EH (cell line): Measurements from ENCODE around the gene PSAPL1.
A peak's percentile ranks its signal among the peaks of the same experiment; 100 is the strongest.

Source experiments
- DNase-seq: peaks from one replicate; pipeline ENCODE4 v3.0.0-alpha.2; 2015; ENCODE audit warnings: low read depth

Gene PSAPL1

DNA sequence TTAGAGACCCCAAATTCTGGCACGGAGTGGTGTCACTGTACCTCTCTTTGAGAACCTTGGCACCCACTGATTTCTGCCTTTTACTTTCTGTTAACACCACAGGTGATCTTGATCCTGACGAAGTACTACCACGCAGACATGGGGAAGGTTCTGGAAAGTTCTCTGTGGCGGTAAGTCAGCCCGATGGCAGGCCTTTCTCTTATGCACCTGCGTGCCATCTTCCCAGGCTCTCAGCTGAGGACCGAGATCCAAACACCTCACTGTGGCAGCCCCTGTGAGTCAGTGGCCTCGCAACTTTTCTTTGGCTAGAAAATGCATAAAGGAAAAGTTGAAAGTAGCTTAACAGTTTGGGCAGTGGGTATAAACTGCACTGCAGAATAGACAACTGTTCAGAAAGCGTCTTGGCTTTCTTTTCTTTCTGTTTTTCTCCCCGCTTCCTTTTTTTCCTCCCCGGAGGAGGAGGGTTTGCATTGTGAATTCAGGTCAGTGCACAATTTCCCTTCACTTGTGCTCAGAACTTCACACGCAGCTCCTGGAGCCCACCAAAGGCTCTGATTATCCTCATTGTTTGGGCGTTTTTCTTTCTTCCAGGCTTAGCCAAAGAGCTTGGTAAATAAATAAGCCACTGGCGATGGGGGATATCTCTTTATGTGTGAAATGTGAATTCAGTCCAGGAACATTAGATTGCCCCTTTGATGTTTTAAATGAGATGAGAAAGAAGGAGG lies 38.4 kb downstream of the PSAPL1 start:
- no peak for DNase-seq

DNA sequence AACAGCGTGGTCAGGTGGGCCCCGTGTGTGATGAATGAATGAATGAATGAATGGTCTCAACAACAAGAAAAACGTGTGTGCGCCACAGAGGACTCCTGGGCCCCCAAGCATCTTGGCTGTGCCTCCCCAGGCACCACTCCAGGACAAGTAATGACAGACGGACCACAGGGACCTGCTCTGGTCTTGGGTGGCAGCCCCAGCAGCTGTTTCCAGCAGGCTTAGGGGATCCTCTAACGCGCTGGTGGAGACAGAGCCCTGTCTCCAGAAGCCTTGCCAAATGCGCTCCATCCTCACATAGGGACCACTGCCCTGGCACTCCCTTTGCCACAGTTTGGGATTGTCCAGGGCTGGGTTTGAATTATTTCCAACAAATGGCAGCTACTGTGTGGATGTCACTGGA lies 39.1 kb downstream of the PSAPL1 start:
- no peak for DNase-seq

DNA sequence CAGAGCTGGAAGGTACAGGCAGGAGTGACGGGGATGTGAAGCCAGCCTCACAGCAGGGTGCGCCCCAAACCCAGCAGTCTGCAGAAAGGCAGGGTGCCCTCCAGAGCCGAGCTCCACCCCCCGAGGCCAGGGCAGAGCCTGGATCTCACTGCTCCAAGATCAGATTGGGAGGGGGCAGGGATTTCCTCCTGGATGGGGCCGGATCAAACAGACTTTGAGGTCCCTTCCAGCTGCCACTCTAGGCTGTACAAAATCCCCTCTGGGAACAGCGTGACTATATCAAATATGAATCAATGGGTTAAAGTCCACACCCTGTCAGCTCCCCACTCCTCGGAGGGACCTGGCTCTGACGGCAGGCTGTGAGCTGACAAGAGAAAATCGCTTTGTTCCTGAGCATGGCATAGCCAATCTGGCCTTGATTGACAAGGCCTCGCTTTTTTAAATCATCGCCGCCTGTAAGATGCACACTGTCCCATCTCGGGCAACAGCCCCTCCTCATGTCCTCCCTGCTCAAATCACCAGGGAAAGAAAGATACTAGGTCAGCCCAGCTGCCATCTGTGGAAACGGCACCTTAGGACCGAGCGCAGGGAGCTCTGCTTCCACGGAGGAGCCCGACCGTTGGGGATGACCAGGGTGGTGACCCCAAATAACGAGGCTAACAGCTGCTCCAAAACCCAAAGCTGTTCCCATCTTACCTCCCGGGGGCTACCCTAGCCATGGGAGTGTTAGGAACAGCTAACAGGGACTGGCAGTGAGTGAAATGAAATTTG lies 39.9 kb downstream of the PSAPL1 start:
- DNase-seq: no peak

DNA sequence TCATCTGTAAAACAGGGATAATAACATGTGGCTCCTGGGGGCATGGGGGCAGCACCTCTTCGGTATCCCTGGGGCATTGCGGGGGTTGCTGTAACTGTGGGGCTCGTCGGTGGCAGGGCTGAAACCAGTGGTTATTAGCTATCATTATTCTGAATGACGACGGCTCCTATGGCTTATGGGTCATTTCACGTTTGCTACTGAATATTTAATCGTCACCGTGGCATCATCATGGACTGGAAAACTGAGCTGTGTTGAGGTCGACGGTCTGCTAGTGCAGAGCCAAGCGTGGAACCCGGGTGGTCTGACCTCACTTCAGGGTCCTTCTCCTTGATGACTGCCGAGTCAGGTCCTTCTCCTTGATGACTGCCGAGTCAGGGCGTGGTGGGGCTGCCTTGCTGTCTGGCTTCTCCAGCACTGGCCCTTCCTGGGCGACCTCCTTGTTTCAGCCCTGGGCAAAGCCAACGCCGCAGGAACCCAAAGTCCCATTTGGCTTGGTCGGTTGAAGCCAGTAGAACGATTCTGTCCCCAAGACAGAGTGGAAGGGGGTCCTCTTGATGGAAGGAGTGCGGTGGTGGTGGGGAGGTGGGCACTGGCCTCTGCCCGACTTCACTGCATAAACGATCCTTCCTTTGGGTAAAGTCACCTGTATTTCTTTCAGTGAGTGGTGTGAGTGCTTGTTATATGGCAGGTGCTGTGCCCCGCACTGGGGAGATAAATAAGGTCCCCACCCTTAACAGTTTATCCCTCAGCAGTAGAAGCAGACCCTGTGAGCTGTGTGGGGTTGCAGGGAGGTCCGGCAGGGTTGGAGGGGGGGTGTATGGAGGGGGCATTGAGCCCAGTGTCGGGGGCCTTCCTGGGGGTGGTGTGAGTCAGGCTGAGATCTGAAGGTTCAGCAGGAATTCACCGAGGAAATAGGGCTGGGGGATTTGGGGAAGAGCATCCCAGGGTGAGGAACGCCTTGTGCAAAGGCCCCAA lies 40.8 kb downstream of the PSAPL1 start:
- DNase-seq: no peak

DNA sequence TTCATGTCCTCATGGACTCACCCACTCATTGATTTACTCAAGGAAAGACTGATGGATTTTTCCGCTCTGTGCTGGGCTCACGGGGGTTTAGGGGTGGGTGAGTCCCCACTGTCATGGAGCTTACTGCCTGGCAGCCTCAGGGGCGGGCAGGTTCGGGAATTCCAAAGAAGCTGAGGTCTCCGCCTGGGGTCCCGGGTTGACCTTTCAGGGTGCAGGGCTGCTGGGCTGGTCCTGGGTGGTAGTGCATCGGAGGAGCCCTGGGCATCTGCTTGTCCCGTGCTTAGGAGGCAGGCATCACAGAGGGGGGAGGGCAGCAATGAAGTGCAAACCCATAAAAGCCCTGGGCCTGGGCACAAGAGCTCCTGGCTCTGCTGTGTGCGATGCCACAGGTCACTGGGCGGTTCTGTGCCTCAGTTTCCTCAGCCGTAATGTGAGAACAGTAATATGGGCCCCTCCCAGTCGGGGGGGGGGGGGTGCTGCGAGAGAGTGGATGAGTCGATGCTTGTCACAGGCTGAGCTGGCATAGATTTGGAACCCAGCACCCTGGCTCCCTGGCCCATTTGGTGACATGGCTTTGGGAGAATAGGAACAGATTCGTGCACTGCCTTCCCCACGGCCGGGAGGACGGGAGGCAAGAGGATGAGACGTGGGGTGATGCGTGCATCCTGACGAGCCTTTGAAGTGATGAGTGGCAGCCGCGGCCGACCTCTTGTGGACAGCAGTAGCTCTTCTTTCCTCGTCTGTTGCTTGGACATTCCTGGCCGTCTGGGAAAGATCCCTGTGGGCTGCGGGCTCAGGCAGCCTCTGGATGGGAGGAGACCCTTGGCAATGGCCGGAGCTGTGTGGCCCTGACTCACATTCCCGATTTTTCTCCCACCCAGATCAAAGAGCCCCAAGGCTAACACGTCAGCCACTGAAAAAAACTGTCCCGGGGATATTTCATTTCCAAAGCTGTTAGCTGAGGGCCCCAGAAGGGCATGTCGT lies 42.0 kb downstream of the PSAPL1 start:
- DNase-seq: peak; percentile 62

DNA sequence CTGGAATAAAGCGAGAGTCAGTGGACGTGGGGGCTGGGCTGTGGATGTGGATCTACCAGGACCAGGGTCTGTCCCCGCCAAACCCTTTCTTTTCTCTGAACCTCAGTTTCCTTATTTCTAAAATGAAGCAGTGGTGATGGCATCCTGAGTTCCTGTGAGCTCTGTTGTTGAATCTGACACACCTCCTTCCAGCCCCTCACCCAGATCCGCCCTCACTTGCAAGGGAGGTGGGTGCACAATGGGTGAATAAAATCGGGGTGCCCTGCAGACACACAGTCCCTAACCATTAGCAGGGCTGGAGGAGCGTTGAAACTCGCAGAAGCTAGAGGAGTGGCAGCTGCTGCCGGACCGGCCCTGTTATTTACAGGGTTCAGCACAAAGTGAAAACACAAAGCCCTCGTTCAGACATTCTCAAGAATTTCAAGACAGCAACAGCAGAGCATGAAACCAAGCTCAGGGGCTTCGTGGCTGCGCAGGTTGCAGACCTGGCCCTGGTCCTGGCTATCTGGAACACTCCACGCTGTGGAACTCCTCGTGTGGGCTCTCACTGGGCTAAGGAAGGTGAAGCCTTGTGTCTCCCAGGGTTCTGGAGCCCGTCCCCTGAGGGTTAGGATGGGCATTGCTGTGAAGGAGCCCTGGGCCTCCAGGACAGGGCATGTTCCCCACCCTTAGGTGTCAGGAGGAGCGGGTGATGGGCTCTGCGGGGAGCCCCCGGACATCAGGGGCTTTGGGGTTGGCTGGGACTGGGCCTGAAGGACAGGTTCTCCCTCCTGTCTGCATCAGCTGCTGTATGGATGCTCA lies 42.9 kb downstream of the PSAPL1 start:
- DNase-seq: no peak

DNA sequence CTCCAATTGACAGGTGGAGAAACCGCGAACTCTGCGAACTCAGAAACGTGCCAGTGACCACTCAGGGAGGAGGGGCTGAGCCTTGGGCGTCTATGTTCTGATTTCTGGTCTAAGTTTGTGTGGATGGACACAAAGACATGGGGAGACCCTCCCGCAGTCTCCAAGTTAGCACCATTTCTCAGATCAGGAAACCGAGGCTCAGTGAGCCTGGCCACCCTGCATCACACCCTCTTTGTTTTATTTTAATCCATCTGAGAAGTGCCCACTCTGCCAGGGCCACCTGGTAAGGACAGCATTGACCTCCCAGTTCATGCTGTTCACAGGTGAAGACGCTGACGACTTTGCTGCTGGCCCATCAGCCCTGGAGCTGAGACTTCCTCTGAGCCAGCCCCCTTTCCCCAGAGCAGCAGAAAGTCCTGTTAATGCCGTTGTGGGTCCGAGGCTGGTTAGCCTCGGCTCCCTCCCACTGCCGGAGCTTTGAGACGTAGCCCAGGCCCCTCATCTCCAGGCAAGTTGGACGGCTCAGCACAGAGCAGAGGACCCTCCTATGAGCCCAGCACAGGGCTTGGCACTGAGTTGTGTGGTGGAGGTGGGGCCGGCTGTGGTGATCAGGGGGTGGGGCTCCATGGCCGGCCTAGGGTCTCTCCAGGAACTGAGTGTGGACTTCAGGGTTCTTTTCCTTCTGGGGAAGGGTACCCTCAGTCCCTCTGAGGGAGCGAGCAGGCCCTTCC lies 43.7 kb downstream of the PSAPL1 start:
- DNase-seq: no peak

DNA sequence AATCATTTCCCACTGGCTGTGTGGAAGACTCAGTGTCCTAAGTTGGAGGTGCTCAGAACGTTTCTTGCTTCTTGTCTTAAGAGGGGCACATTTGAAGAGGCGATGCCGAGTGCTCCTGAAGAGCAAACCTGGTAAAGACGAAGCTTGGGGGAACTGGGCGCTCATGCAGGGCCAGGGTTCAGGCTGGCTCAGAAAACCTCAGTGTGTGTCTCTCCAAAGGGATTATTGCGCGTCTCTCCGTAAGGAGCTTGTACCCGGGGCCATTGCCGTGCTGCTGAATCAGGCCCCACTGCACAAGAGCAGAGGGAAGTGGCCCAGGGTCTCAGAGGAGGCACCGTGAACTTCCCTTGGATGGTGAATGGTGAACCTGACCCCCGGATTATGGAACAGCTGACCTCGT lies 44.4 kb downstream of the PSAPL1 start:
- no peak for DNase-seq

DNA sequence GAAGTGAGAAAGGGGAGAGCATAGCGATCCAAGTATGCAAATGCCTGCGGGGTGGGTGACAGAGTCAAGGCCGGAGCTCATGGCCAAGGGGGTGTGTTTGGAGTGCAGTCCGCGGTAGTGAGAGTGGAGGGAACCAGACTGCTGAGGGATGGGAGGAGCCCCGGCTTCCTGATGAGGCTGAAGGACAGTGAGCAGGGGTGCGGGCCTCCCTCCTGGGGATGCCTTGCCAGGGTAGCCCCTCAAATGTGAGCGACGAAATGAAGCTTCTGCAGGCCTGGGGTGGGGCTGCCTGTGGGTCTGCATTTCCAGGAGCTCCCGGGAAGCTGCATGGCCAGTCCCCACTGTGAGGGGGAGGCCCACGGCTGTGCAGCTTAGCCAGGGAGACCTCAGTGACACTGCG lies 45.0 kb downstream of the PSAPL1 start:
- no peak for DNase-seq

DNA sequence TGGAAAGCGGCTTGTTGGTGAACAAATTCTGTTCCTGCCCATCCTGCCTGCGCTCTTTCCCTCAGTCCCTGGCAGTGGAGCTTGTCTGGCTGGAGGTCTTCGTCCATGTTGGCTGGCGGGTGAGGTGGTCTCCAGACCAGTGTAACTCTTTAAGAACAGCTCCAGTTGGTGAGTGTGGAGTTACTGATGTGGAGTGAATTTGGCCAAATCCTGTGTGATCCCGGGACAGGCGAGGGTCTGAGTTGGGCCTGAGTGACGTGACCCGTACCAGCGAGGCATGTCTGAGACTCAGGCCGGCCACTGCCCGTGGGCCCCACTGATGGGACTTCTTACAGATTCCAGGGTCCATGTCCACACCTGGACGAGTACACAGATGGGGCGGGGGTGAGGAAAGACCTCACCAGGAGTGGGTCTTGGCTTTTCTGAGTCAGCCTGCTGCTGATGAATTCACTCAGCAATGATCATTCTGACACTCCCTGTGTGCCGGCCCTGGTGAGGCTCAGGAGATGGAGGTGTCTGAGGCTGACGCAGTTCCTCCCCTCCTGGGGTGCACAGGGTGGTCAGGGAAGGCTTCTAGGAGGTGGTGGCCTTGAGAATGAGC lies 45.5 kb downstream of the PSAPL1 start:
- no peak for DNase-seq

DNA sequence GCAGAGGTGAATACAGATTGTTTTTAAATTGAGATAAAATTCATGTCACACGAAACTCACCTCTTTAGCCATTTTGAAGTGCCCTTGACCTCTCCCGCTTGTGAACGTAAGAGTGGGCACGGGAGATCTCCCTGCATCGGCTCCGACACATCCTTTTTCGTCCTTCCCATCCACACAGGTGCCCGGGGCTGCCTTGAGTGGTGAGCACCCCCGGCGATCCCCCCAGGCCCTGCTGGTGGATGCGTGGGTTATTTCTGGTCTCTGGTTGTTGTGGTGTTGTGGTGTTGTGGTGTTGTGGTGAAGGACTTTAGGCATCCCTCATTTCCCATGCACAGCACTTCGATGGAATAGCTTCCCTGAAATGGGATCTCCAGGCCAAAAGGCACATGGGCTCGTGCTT lies 46.1 kb downstream of the PSAPL1 start:
- no peak for DNase-seq

DNA sequence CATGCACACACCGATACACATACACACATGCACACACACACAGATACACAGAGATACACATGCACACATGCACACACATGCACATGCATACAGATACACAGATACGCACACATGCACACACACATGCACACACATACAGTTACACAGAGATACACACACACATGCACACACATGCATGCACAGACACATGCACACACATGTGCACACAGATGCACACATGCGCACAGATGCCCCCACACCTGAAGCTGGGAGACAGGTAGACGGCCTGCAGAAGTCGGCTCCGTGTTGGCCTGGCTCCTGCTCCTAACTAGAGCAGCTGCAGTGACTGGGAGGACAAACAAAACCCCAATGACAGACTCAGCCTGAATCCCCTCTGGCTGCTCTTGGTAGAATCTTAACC lies 46.8 kb downstream of the PSAPL1 start:
- no peak for DNase-seq

DNA sequence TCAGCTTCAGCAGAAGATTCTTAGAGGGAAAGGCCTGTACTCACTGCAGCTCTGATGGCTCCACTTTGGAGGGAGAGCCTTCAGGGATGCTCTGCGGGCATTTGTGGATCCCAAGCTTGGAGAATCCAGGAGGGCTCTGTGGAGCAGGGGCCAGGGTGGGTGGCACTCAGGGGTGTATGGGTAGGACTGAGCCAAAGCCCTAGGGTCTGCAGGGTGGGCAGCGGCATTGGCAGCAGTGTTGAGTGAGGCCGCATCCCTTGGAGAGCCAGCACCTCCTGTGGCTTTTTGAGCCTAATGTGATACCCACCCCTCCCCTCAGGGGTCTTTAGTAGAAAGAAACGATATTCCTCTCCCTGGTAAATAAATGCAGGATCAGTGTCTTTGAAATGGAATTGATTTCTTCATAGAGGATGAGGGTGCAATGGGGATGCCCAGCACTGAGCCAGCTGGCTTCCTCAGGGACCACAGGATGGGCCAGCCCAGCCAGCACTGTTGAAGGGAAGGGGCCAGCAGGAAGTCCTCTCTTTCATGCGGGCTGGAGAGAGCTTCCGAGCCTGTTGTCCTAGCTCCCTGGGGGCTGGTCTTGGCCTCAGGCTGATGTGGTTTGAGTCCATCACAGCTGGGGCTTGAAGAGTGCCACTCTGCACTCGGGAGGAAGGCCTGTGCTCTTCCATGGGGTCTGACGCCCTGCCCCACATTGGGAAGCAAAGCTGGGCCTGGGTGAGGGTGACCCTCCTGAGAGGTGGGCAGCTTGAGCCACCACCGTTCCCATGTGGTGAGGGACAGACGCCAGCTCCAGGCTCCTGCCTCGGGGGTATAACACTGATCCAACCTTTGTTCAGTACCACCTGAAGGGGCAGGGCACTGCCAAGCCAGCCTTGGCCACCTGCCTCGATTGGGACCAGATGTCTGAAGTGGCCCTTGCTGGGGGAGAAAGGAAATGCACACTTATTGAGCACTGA lies 49.5 kb downstream of the PSAPL1 start:
- DNase-seq: no peak

DNA sequence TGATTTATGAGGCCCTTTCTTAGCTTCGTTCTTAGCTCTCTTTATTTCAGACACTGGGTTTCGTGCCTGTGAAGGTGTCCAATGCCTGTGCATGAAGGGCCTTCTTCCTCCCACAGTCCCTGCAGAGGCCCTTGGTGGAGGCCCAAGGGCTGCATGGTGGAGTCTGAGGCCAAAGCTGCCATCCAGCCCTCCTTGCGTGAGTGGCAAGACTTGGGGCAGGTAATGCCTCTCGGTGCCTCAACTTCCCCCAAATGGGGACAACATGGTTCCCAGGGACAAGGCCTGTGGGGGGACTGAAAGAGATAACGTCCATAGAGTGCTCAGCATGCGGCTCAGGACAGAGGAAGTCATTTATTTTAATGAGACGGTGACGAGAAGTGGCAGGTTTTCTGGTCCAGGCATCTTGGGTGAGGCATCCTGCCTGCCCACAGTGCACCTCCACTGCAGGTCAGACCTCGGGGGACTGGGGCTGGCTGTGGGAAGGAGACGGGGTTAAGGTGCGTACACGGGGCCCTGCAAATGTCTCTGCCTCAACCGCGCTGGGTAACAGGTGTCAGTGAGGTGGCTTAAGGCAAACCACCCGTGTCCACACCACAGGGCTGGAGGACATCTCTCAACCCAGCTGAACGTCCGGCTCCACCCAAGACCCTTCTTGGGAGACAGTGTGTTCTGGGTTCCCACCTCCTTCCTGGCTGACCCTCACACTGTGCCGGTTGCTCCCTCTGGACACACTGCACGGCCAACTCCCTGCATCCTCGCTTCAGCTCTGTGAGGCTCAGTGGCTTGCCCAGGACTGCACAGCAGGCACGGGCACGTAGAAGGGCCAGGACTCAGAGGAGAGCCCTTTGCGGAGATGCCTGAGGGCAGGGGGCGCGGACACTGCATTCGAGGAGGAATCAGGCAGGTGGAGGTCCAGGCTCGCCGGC lies 50.5 kb downstream of the PSAPL1 start:
- DNase-seq: no peak

DNA sequence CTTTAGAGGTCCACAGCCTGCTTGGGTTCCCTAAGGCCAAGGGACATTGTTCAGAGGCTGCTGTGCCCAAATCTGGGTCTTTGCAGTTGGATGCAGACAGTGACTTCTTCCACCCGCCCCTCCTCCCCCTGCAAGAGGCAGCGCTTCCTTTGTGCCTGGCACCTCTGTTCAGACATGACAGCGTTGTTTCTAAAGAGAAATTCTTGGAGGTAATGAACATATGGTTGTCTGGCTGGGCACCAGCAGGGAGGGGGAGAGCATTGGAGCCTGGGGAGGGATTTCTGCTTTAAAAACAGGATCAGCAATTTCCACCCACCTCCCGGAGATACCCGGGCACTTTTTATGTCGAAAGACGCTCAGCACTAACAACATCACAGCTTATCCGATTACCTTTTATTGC lies 51.5 kb downstream of the PSAPL1 start:
- no peak for DNase-seq

DNA sequence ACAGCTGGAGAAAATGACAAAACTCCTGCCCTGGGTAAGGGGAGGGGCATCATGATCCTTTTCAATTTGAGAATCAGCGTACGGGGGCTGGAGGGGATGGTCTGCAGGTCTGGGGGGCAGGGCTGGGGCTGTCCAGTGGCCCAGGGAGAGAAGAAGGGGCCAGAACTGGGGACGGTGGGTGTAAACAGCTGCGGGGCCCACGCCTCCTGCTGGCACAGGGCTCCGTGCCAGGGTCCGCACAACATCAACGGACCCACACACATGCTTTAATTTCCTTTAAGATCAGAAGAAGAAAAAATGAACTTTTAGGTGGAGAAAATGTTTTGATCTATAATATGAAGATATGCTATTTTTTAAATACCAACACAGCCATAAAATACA lies 52.1 kb downstream of the PSAPL1 start:
- DNase-seq: no peak
